Astrocyte of the cerebellum (primary cell): ENCODE measurements around the gene AGAP1.

Experiments used
- DNase-seq: peaks from one replicate; pipeline ENCODE4 v3.0.0-alpha.2; 2011; ENCODE audit warnings: low read depth
- H3K4me3 ChIP-seq: 2 replicates; pipeline ENCODE4 v1.5.1; 2011; ENCODE audit warnings: mild to moderate bottlenecking, low read depth, low read length, moderate library complexity
- CTCF ChIP-seq: IDR thresholded peaks from 2 replicates; pipeline ENCODE4 v1.5.1; 2012; ENCODE audit warnings: low read length, low read depth, moderate library complexity, mild to moderate bottlenecking; ENCODE audit errors: missing control alignments
- in situ Hi-C: cut with HindIII; loops from 2 replicates; pipeline ENCODE4 v1.10.0; 2017; ENCODE audit warnings: low sequenced_read_pairs

AGAP1 gene

GRCh38 chr2:236012155-236012554 is 518.3 kb downstream of the AGAP1 start:
- in situ Hi-C loops, result no loop called here
- no peak overlapping the region for H3K4me3 ChIP-seq
- DNase-seq, result no peak
- TF ChIP-seq CTCF, result no peak

- H3K4me3 ChIP-seq, result no peak overlapping the region
- in situ Hi-C loops, result no loop called here
- no peak for DNase-seq
- no peak for TF ChIP-seq CTCF
Observed at GRCh38 chr2:236014408-236015131, 520.7 kb downstream of the AGAP1 start.

GRCh38 chr2:236015171-236015570 is 521.3 kb downstream of the AGAP1 start:
- in situ Hi-C loops, result no loop called here
- H3K4me3 ChIP-seq, result no peak overlapping the region
- no peak for DNase-seq
- no peak for TF ChIP-seq CTCF

- no peak for DNase-seq
- in situ Hi-C loops, result no loop called here
- no peak overlapping the region for H3K4me3 ChIP-seq
- no peak for TF ChIP-seq CTCF
Observed at GRCh38 chr2:236016496-236016895, 522.7 kb downstream of the AGAP1 start.

GRCh38 chr2:236017446-236017845 is 523.6 kb downstream of the AGAP1 start:
- H3K4me3 ChIP-seq, result no peak overlapping the region
- no peak for DNase-seq
- in situ Hi-C loops, result no loop called here
- TF ChIP-seq CTCF, result no peak

GRCh38 chr2:236019434-236019833 is 525.6 kb downstream of the AGAP1 start:
- DNase-seq, result no peak
- no peak overlapping the region for H3K4me3 ChIP-seq
- in situ Hi-C loops, result no loop called here
- TF ChIP-seq CTCF, result no peak
